Prostate gland (tissue), 2 donors: ENCODE measurements around the gene ADAMTSL1. TPM values are rescaled to one million over a fixed set of nuclear protein-coding genes. Genes with fewer than 3 reads are reported as not detected.

ENCODE experiments used
- DNase-seq: peaks from one replicate; pipeline ENCODE4 v3.0.0-alpha.2; 2019; ENCODE audit warnings: low spot score
- H3K27ac ChIP-seq, 2 donors: fragments of 200-600 bp; sonication (generic); 2 replicates each; pipeline ENCODE4 v1.5.1; 2017 to 2019
- H3K27me3 ChIP-seq: fragments of 200-600 bp; sonication (generic); replicated peaks from 2 replicates; pipeline ENCODE4 v1.5.1; 2019; ENCODE audit not compliant: insufficient read depth
- H3K36me3 ChIP-seq, 2 donors: fragments of 200-600 bp; sonication (generic); 1 replicate in 1 of 2; 2 replicates in 1 of 2; pipeline versions ENCODE4 v1.5.1 to v1.8.1; 2017 to 2019
- H3K4me1 ChIP-seq: fragments of 200-600 bp; sonication (generic); replicated peaks from 2 replicates; pipeline ENCODE4 v1.5.1; 2019
- H3K4me3 ChIP-seq, 2 donors: fragments of 200-600 bp; sonication (generic); 2 replicates each; pipeline ENCODE4 v1.5.1; 2017 to 2019
- H3K9me3 ChIP-seq: fragments of 200-600 bp; sonication (generic); 2 replicates; pipeline ENCODE4 v1.5.1; 2017
- POLR2A ChIP-seq: fragments of 450-650 bp; IDR thresholded peaks from one replicate; pipeline ENCODE4 v1.6.1; 2016; ENCODE audit warnings: antibody characterized with exemption, mild to moderate bottlenecking
- POLR2AphosphoS5 ChIP-seq: sonication (generic); formaldehyde crosslinking; IDR thresholded peaks from one replicate; pipeline ENCODE4 v1.6.1; 2017; ENCODE audit warnings: antibody characterized with exemption
- WGBS: methylation state at CpG from one replicate; pipeline ENCODE4 v1.1.5; 2018; 5-methylcytosine and 5-hydroxymethylcytosine counted together
- intact Hi-C: fragments of 100-400 bp; cut with DNase I; formaldehyde crosslinking; loops from one replicate; pipeline ENCODE4 v1.14.2; 2022
- total RNA-seq, 2 donors: library from RNA; depleted of rRNA; stranded (reverse); fragments of >200 nt; gene quantifications; one replicate each; pipeline ENCODE4 v1.1.0, GENCODE V29; 2016
- TF ChIP-seq, protein P1 (sequence below), 4 experiments: fragments of 200-600 bp in 2 of 4; fragments of 450-650 bp in 2 of 4; sonication (generic) in 2 of 4; IDR thresholded peaks; 1 replicate in 3 of 4; 2 replicates in 1 of 4; pipeline ENCODE4 v1.5.1; 2016 to 2019; ENCODE audit warnings: antibody characterized with exemption in 4 of 4, mild to moderate bottlenecking in 2 of 4, moderate library complexity in 2 of 4

Gene ADAMTSL1
- total RNA-seq, 2 donors from 2014 or later, result 9.8 to 18.1 TPM

DNA sequence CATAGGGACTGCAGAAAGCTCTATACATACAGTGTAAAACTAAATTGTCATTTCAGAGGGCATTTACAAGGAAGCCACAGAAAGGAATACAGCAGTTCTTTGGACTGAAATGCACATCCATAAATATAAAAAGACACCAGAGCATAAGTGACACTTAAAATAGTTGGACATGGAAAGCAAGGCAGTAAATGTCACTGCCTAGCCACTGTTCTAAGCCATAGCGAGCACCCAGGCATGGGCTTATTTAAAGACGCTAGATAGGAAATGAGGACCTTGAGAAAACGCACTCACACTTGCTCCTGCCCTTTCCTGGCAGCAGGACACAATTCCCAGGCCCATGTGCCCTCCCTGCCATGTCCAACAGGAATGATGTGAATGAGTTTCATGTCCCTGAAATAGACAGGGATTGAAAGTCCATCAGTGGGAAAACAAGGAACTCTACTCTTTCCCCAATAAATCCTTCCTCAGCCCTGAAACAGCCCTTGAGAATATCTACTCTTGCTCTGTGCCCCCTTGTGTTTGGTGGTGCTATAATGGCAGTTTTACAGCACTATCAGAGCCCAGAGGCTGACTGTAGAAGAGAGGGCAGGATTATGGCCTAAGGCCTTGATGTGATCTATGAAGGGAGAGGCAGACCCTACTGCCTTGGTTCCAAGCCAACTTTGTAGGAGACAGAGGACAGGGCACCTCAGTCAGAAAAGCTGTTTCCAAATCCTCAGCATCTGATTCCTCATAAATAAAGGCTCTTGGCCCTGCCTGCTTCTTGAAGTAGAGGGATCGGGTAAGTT lies 376.1 kb downstream of the ADAMTSL1 start:
- Histone ChIP-seq H3K27me3 (no peaks in the 10 kb centered on the region), H3K36me3 (no peaks in the 10 kb centered on the region), H3K4me1 (no peaks in the 10 kb centered on the region), H3K4me3 (no peak overlapping the region), H3K9me3 (no peaks in the 10 kb centered on the region), H3K27ac (no peak overlapping the region)
- intact Hi-C loops, result no loop called here
- no peak for DNase-seq
- 67% methylated on average over 4 of the region's 4 CpGs for WGBS
- TF ChIP-seq, protein P1, sequence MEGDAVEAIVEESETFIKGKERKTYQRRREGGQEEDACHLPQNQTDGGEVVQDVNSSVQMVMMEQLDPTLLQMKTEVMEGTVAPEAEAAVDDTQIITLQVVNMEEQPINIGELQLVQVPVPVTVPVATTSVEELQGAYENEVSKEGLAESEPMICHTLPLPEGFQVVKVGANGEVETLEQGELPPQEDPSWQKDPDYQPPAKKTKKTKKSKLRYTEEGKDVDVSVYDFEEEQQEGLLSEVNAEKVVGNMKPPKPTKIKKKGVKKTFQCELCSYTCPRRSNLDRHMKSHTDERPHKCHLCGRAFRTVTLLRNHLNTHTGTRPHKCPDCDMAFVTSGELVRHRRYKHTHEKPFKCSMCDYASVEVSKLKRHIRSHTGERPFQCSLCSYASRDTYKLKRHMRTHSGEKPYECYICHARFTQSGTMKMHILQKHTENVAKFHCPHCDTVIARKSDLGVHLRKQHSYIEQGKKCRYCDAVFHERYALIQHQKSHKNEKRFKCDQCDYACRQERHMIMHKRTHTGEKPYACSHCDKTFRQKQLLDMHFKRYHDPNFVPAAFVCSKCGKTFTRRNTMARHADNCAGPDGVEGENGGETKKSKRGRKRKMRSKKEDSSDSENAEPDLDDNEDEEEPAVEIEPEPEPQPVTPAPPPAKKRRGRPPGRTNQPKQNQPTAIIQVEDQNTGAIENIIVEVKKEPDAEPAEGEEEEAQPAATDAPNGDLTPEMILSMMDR (IDR thresholded peaks at IDR 0.05), result no peak
- TF ChIP-seq POLR2A (no peak), POLR2AphosphoS5 (no peak)

DNA sequence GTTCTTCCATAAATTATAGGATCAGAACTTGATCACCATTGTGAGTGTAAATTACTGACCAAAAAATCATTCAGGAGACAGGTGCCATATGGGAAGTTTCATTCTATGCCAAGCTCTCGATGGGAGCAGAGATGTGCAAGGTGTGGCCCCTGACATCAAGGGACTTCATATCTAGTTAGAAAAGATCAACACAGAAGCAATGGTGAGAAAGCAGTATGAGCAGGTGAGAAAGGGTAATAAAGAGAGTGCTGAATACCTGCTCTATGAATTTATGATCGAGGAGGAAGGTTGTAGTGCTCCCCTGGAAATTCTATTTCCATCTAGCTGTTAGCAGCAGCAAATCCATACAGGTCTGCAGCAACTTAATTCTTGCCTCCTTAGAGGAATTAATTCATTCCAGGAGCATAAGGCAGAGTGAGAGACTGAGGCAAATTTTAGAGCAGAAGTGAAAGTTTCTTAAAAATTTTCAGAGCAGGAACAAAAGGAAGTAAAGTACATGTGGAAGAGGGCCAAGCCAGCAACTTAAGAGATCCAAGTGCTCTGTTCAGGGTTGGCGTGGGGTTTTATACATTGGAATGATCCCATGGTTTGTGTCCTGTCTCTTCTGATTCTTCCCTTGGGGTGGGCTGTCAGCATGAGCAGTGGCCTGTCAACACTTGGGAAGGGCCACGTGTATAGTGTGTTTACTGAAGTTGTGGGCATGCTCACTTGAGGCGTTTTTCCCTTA lies 377.3 kb downstream of the ADAMTSL1 start:
- no peaks in the 10 kb centered on the region for H3K9me3 ChIP-seq
- 50% methylated on average over 5 of the region's 5 CpGs for WGBS
- no peak for TF ChIP-seq POLR2A
- TF ChIP-seq, protein P1 (IDR thresholded peaks at IDR 0.05), result no peak
- TF ChIP-seq POLR2AphosphoS5, result no peak
- DNase-seq, result no peak
- H3K36me3 ChIP-seq, result no peaks in the 10 kb centered on the region
- intact Hi-C loops, result no loop called here
- no peak overlapping the region for H3K4me3 ChIP-seq
- no peaks in the 10 kb centered on the region for H3K4me1 ChIP-seq
- no peak overlapping the region for H3K27ac ChIP-seq
- no peaks in the 10 kb centered on the region for H3K27me3 ChIP-seq

DNA sequence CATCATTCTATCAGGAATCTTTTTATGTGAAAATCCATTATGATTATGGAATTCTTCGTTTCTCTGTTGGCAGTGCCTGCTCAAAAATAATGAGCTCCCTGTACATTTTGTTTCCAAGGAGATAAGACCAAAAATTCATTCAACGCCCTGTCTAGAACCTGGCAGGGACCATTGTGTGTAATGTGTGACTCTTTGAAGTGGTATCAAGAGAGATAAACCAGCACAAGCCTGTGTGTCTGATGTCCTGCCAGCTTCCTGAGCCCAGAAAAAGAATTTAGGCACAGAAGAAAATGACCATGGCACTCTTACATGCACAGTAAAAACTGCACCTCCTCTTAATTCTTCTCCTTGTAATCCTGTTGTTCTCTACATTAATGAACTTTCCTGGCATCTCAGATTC lies 381.7 kb downstream of the ADAMTSL1 start:
- H3K27ac ChIP-seq, result no peak overlapping the region

DNA sequence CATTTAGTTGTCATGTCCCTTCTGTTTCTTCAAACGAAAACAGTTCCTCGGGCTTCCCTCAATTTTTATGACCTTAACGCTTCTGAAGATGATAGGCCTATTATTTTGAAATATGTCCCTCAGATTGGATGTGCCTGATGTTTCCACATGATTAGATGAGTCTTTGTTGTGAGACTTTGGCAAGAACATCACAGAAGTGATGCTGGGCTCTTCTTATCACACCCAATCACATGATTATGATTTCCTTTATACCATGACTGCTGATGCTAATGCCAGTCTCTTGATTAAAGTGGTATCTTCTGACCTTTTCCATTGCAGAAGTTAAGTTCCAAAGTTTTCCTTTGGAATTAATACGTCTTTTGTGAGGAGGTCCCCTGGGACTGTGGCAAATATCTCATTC lies 383.4 kb downstream of the ADAMTSL1 start:
- TF ChIP-seq POLR2AphosphoS5 (no peak), POLR2A (no peak)
- TF ChIP-seq, protein P1 (IDR thresholded peaks at IDR 0.05), result no peak
- intact Hi-C loops, result no loop called here
- Histone ChIP-seq H3K27ac (no peak overlapping the region), H3K36me3 (no peaks in the 10 kb centered on the region), H3K27me3 (no peaks in the 10 kb centered on the region), H3K4me1 (no peaks in the 10 kb centered on the region), H3K9me3 (no peaks in the 10 kb centered on the region), H3K4me3 (no peak overlapping the region)
- no peak for DNase-seq
- WGBS, result 67% methylated on average over 4 of the region's 4 CpGs

More for the DNA sequence above, 381.7 kb downstream of the ADAMTSL1 start:
- TF ChIP-seq POLR2A, result no peak
- TF ChIP-seq POLR2AphosphoS5, result no peak
- TF ChIP-seq, protein P1 (IDR thresholded peaks at IDR 0.05), result no peak
- Histone ChIP-seq H3K4me1 (no peaks in the 10 kb centered on the region), H3K27me3 (no peaks in the 10 kb centered on the region), H3K36me3 (no peaks in the 10 kb centered on the region), H3K9me3 (no peaks in the 10 kb centered on the region), H3K4me3 (no peak overlapping the region)
- 12% methylated on average over 2 of the region's 2 CpGs for WGBS
- intact Hi-C loops, result no loop called here
- peak; percentile 12 for DNase-seq
